K562 (cell line): ENCODE results near the gene DLGAP1. TPM values are rescaled to one million over a fixed set of nuclear protein-coding genes. Genes with fewer than 3 reads are reported as not detected.

Experiments used
- ATAC-seq: fragments of 200-7000 bp; cut with Tn5 transposase; 3 replicates; pipeline ENCODE4 v1.9.1; 2020; ENCODE audit warnings: moderate library complexity
- BruUV-seq: library from RNA; stranded (reverse); fragments of 400-500 nt; replicated peaks from 2 replicates; lab custom pipeline; 2021; lab: Mats Ljungman, UMichigan
- CTCF ChIA-PET: fragments of 300-600 bp; formaldehyde crosslinking; extraction: SDS; loops from one replicate; lab custom pipeline; 2021; ENCODE audit warnings: low intra/inter-chr PET ratio; lab: Yijun Ruan, JAX
- POLR2A ChIA-PET: fragments of 300-600, 350-650 bp; sonication (Branson Sonifier 250); formaldehyde crosslinking; extraction: SDS; loops from one replicate; lab custom pipeline; 2021; ENCODE audit warnings: antibody characterized with exemption, inconsistent platforms; lab: Yijun Ruan, JAX
- DNase-seq, 4 experiments: peaks; one replicate each; pipeline versions ENCODE4 v3.0.0 to v3.0.0-alpha.2; 2011 to 2018; ENCODE audit warnings: low spot score in 3 of 4, mixed read lengths in 3 of 4; ENCODE audit errors: extremely low read depth in 1 of 4
- FAIRE-seq: peaks from 2 replicates; lab custom pipeline; 2011; peaks lifted over from hg19 to GRCh38; lab: Jason Lieb, UNC
- H2AFZ ChIP-seq: 2 replicates; pipeline ENCODE4 v1.6.0; 2011; ENCODE audit warnings: low read depth, low read length, control low read depth, inconsistent platforms
- H3K27ac ChIP-seq: fragments of 200-600 bp; 3 replicates; pipeline ENCODE4 v1.8.0; 2011; ENCODE audit warnings: low read depth, mild to moderate bottlenecking, control low read depth, inconsistent platforms, low read length, moderate library complexity, mixed read lengths; ENCODE audit errors: extremely low read depth
- H3K27me3 ChIP-seq, 2 experiments: fragments of 300-600 bp in 1 of 2; 2 replicates in 1 of 2; 3 replicates in 1 of 2; pipeline versions ENCODE4 v1.6.0 to v1.8.0; 2011; ENCODE audit warnings: inconsistent platforms in 2 of 2, low read length in 2 of 2, mild to moderate bottlenecking in 1 of 2, mixed read lengths in 1 of 2, moderate library complexity in 1 of 2; ENCODE audit not compliant: control insufficient read depth in 2 of 2, insufficient read depth in 2 of 2
- H3K36me3 ChIP-seq: fragments of 300-600 bp; 3 replicates; pipeline ENCODE4 v1.8.0; 2011; ENCODE audit warnings: mild to moderate bottlenecking, low read length, inconsistent platforms; ENCODE audit not compliant: control insufficient read depth, insufficient read depth
- H3K4me1 ChIP-seq, 2 experiments: fragments of 200-600 bp in 1 of 2; replicated peaks in 1 of 2; 2 replicates in 1 of 2; 3 replicates in 1 of 2; pipeline versions ENCODE4 v1.5.1 to v1.8.0; 2011; ENCODE audit warnings: inconsistent platforms in 2 of 2, low read length in 2 of 2, mild to moderate bottlenecking in 1 of 2, mixed read lengths in 1 of 2, moderate library complexity in 1 of 2; ENCODE audit not compliant: control insufficient read depth in 2 of 2, insufficient read depth in 2 of 2
- H3K4me2 ChIP-seq: 2 replicates; pipeline ENCODE4 v1.6.1; 2011; ENCODE audit warnings: low read length, control low read depth, inconsistent platforms, mixed read lengths; ENCODE audit not compliant: insufficient read depth
- H3K4me3 ChIP-seq: fragments of 200-600 bp; sonication (generic), shearing (Covaris generic); 2 replicates; pipeline ENCODE4 v1.5.1; 2016; ENCODE audit warnings: control low read depth, inconsistent platforms
- H3K79me2 ChIP-seq: fragments of 200-600 bp; 3 replicates; pipeline ENCODE4 v1.8.0; 2011; ENCODE audit warnings: low read length, inconsistent platforms; ENCODE audit not compliant: control insufficient read depth, insufficient read depth
- H3K9ac ChIP-seq, 2 experiments: 2 replicates each; pipeline versions ENCODE4 v1.6.0 to v1.6.1; 2011; ENCODE audit warnings: low read depth in 2 of 2, low read length in 2 of 2, control low read depth in 1 of 2, inconsistent platforms in 1 of 2, mild to moderate bottlenecking in 1 of 2, mixed read lengths in 1 of 2; ENCODE audit not compliant: insufficient read depth in 1 of 2
- H3K9me1 ChIP-seq: one replicate; pipeline ENCODE4 v1.6.0; 2011; ENCODE audit warnings: inconsistent platforms, mild to moderate bottlenecking, low read length, moderate library complexity; ENCODE audit not compliant: control insufficient read depth, insufficient read depth
- H3K9me3 ChIP-seq: replicated peaks from 2 replicates; pipeline ENCODE4 v1.5.1; 2011; ENCODE audit warnings: low read depth, low read length, inconsistent platforms; ENCODE audit not compliant: control insufficient read depth, insufficient read depth
- H4K20me1 ChIP-seq: replicated peaks from 2 replicates; pipeline ENCODE4 v1.6.1; 2011; ENCODE audit warnings: low read length, inconsistent platforms, mixed read lengths; ENCODE audit not compliant: control insufficient read depth, insufficient read depth
- ARID2 ChIP-seq: fragments of 450-650 bp; IDR thresholded peaks from 2 replicates; pipeline ENCODE4 v1.6.1; 2017; ENCODE audit warnings: antibody characterized with exemption, mild to moderate bottlenecking
- EP300 ChIP-seq: IDR thresholded peaks from 2 replicates; pipeline ENCODE4 v1.6.1; 2012; ENCODE audit warnings: low read length, improper control_type of control experiment
- GMEB1 ChIP-seq: fragments of 250-450 bp; sonication (Bioruptor Pico); IDR thresholded peaks from 2 replicates; pipeline ENCODE4 v1.4.0; 2020; ENCODE audit warnings: mild to moderate bottlenecking
- KLF13 ChIP-seq: fragments of 450-650 bp; IDR thresholded peaks from 2 replicates; pipeline ENCODE4 v1.6.1; 2016; ENCODE audit warnings: missing genetic modification characterization, low read depth, mild to moderate bottlenecking, missing compliant biosample characterization, moderate library complexity, borderline replicate concordance
- MNT ChIP-seq, 2 experiments: fragments of 450-650 bp; conservative IDR thresholded peaks; 2 replicates each; pipeline ENCODE4 v1.6.1; 2017; ENCODE audit warnings: mild to moderate bottlenecking in 2 of 2, moderate library complexity in 2 of 2
- MTA1 ChIP-seq: fragments of 450-650 bp; IDR thresholded peaks from 2 replicates; pipeline ENCODE4 v1.6.1; 2017; ENCODE audit warnings: borderline replicate concordance
- NR1H2 ChIP-seq: sonication (generic); formaldehyde crosslinking; IDR thresholded peaks from 2 replicates; pipeline ENCODE4 v1.4.0; 2020; ENCODE audit warnings: mild to moderate bottlenecking, missing genetic modification reagents
- POLR2AphosphoS2 ChIP-seq: IDR thresholded peaks from 2 replicates; pipeline ENCODE4 v1.6.1; 2012; ENCODE audit warnings: low read length, improper control_type of control experiment
- PTRF ChIP-seq: fragments of 450-650 bp; IDR thresholded peaks from 2 replicates; pipeline ENCODE4 v1.6.1; 2016; ENCODE audit warnings: mild to moderate bottlenecking, missing genetic modification characterization, missing compliant biosample characterization
- SMARCB1 ChIP-seq: IDR thresholded peaks from 2 replicates; pipeline ENCODE4 v1.6.1; 2011; ENCODE audit warnings: improper control_type of control experiment, low read depth; ENCODE audit not compliant: insufficient read length
- SP2 ChIP-seq: IDR thresholded peaks from 2 replicates; pipeline ENCODE4 v1.6.1; 2011; ENCODE audit warnings: mild to moderate bottlenecking, low read depth, low read length, moderate library complexity; ENCODE audit not compliant: poor library complexity, severe bottlenecking; ENCODE audit errors: extremely low read depth
- TAF15 ChIP-seq: fragments of 200-400 bp; formaldehyde crosslinking; IDR thresholded peaks from 2 replicates; pipeline ENCODE4 v1.6.1; 2017; ENCODE audit warnings: mild to moderate bottlenecking, low read depth, low read length, moderate library complexity
- ZFP36 ChIP-seq: fragments of 150-350 bp; IDR thresholded peaks from 2 replicates; pipeline ENCODE4 v1.6.1; 2018; ENCODE audit warnings: low read length, low read depth; ENCODE audit not compliant: partially characterized antibody
- ZFPM2 ChIP-seq: fragments of 250-450 bp; sonication (Bioruptor Pico); IDR thresholded peaks from 2 replicates; pipeline ENCODE4 v1.5.1; 2022; ENCODE audit warnings: mild to moderate bottlenecking
- ZNF232 ChIP-seq: sonication (generic); formaldehyde crosslinking; IDR thresholded peaks from 2 replicates; pipeline ENCODE4 v1.8.0; 2022; ENCODE audit warnings: mild to moderate bottlenecking, missing genetic modification reagents
- WGBS: fragments of 100-300 bp; shearing (Covaris generic); methylation state at CpG from one replicate; pipeline ENCODE4 v1.1.6; 2016; ENCODE audit warnings: low coverage, mixed read lengths; ENCODE audit not compliant: insufficient coverage; ENCODE audit errors: missing lambda C conversion rate; 5-methylcytosine and 5-hydroxymethylcytosine counted together
- in situ Hi-C: fragments of 300-500 bp; cut with MboI; formaldehyde crosslinking; loops from 4 replicates; pipeline ENCODE4 v1.15.0; 2018; ENCODE audit warnings: inconsistent platforms, mixed read lengths
- intact Hi-C: fragments of 100-400 bp; cut with micrococcal nuclease; formaldehyde crosslinking; loops from 2 replicates; pipeline ENCODE4 v1.14.2; 2022
- polyA plus RNA-seq, 8 experiments: library from polyadenylated mRNA; depleted of rRNA in 4 of 8; stranded (reverse) in 5 of 8; unstranded in 3 of 8; fragments of >200 nt; fragmentation: Nextera tagmentation in 2 of 8; fragmentation: Illumina TruSeq in 1 of 8; extraction: Ambion mirVana in 2 of 8; extraction: Trizol in 1 of 8; gene quantifications; 2 replicates each; pipeline versions ENCODE4 v1.2.1 to v1.2.3, GENCODE V29; 2011 to 2014; ENCODE audit warnings: inconsistent platforms in 1 of 8, missing spikeins in 1 of 8
- total RNA-seq, 7 experiments: library from RNA; depleted of rRNA in 6 of 7; stranded (reverse); fragments of >200 nt in 6 of 7; fragmentation: Illumina TruSeq in 2 of 7; extraction: Trizol in 2 of 7; gene quantifications; 2 replicates each; pipeline versions ENCODE4 v1.2.1 to v1.2.3, GENCODE V29; 2011 to 2021; ENCODE audit warnings: low replicate concordance in 1 of 7

The DLGAP1 gene
- total and polyA plus RNA-seq, 9 of the 15 experiments (the other 6 are each of a cell fraction or from before 2014, with no cell fraction given), result 0.04 to 0.22 (median 0.08) TPM

- Histone ChIP-seq H4K20me1 (no peaks in the 10 kb centered on the region), H3K9ac (no peak overlapping the region), H3K4me1 (no peaks in the 10 kb centered on the region), H3K27ac (no peak overlapping the region), H3K9me1 (no peaks in the 10 kb centered on the region), H3K79me2 (no peaks in the 10 kb centered on the region), H3K4me3 (no peak overlapping the region), H3K9me3 (no peaks in the 10 kb centered on the region), H3K4me2 (no peak overlapping the region), H3K36me3 (no peaks in the 10 kb centered on the region), H3K27me3 (no peaks in the 10 kb centered on the region), H2AFZ (no peak overlapping the region)
- ChIA-PET POLR2A (no interaction called here), CTCF (no interaction called here)
- no peak for TF ChIP-seq ARID2
- no peak for TF ChIP-seq TAF15
- no peak for TF ChIP-seq ZNF232
- TF ChIP-seq PTRF (tag), result no peak
- no peak for TF ChIP-seq NR1H2 (CRISPR knock-in tag)
- no peak for TF ChIP-seq ZFP36
- TF ChIP-seq MNT (conservative IDR thresholded peaks at IDR 0.05), result no peak
- TF ChIP-seq EP300, result no peak
- no peak for TF ChIP-seq MTA1
- TF ChIP-seq POLR2AphosphoS2, result no peak
- TF ChIP-seq ZFPM2 (CRISPR knock-in tag), result no peak
- no peak for TF ChIP-seq GMEB1 (CRISPR knock-in tag)
- no peak for TF ChIP-seq SMARCB1
- no peak for TF ChIP-seq SP2
- TF ChIP-seq KLF13 (tag), result no peak
- ATAC-seq, result no peak
- 11% methylated on average over 5 of the region's 5 CpGs for WGBS
- intact Hi-C loops, result no loop called here
- in situ Hi-C loops, result no loop called here
- no TSS peak for BruUV-seq
- no peak for DNase-seq
- FAIRE-seq, result no peak
These were observed 122.1 kb downstream of the DLGAP1 start for GRCh38 chr18:4333043-4333442.
